Neural crest cell (in vitro differentiated cells): ENCODE measurements around the gene SLC25A39. TPM values are rescaled to one million over a fixed set of nuclear protein-coding genes. Genes with fewer than 3 reads are reported as not detected.

Source experiments
- DNase-seq: peaks from one replicate; pipeline ENCODE4 v3.0.0; 2021; ENCODE audit warnings: low read depth, mixed read lengths, low spot score
- H3K27ac Mint-ChIP-seq: one replicate; pipeline ENCODE4 v1.8.0; 2021; ENCODE audit warnings: mild to moderate bottlenecking, mixed read lengths; ENCODE audit not compliant: unreplicated experiment
- H3K27me3 Mint-ChIP-seq: 2 replicates; pipeline ENCODE4 v1.8.0; 2021; ENCODE audit warnings: low read depth, mild to moderate bottlenecking, mixed read lengths
- H3K36me3 Mint-ChIP-seq: 2 replicates; pipeline ENCODE4 v1.8.0; 2021; ENCODE audit warnings: low read depth, mild to moderate bottlenecking, mixed read lengths
- H3K4me1 Mint-ChIP-seq: 2 replicates; pipeline ENCODE4 v1.8.0; 2021; ENCODE audit warnings: mixed read lengths
- H3K4me3 Mint-ChIP-seq: one replicate; pipeline ENCODE4 v1.8.0; 2021; ENCODE audit warnings: mild to moderate bottlenecking, mixed read lengths
- H3K9me3 Mint-ChIP-seq: 2 replicates; pipeline ENCODE4 v1.8.0; 2021; ENCODE audit warnings: mixed read lengths
- total RNA-seq: library from RNA; stranded (reverse); gene quantifications from 2 replicates; pipeline ENCODE4 v1.2.1, GENCODE V29; 2021
- TF ChIP-seq, protein P1 (sequence below): fragments of 200-600 bp; sonication (generic); conservative IDR thresholded peaks from 2 replicates; pipeline ENCODE4 v1.5.0; 2021; ENCODE audit warnings: antibody characterized with exemption, mild to moderate bottlenecking

The SLC25A39 gene
- total RNA-seq, 1 donor from 2014 or later, result 114 TPM

DNA sequence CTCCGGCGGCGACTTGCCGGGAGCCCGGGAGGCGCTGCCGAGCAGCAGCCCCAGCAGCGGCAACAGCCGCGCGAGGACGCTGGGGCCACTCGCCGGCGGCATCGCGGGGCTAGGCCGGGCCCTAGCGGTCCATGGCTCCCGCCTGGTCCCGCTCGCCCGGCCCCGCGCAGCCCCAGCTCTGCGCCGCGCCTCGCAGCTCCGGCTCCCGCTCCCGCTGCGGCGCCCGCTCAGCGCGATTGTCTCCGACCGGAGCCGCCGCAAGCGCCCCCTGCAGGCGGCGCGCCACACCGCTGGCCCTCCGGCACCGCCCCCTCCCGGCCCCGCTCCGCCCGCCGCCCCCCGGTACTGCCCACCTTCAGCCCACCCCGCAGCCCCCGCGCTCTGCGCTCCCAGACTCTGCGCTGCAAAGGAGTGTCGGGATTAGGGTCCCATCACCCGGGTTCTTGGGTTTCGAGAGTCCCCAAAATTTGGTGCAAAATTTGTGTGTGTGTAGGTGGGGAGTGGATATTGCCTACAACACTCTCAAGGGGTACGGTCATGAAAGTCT is 39.1 kb upstream of the SLC25A39 start, which contains the start of gene FAM171A2:
FAM171A2 (minus strand) TSS at position 241 of the 547 bp plus-strand sequence; CDS start at position 102, 139 bp downstream.
- Mint-ChIP-seq H3K4me3 (peak within 1 kb of the TSS; percentile 95), H3K36me3 (no peaks in the 10 kb centered on the region), H3K27ac (peak within 1 kb of the TSS; percentile 87), H3K9me3 (no peaks in the 10 kb centered on the region), H3K27me3 (peaks cover 34% of the 10 kb centered on the region), H3K4me1 (peaks cover 18% of the 10 kb centered on the region)
- peak; percentile 78 for DNase-seq
- TF ChIP-seq, protein P1, sequence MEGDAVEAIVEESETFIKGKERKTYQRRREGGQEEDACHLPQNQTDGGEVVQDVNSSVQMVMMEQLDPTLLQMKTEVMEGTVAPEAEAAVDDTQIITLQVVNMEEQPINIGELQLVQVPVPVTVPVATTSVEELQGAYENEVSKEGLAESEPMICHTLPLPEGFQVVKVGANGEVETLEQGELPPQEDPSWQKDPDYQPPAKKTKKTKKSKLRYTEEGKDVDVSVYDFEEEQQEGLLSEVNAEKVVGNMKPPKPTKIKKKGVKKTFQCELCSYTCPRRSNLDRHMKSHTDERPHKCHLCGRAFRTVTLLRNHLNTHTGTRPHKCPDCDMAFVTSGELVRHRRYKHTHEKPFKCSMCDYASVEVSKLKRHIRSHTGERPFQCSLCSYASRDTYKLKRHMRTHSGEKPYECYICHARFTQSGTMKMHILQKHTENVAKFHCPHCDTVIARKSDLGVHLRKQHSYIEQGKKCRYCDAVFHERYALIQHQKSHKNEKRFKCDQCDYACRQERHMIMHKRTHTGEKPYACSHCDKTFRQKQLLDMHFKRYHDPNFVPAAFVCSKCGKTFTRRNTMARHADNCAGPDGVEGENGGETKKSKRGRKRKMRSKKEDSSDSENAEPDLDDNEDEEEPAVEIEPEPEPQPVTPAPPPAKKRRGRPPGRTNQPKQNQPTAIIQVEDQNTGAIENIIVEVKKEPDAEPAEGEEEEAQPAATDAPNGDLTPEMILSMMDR, result peak; percentile 87

DNA sequence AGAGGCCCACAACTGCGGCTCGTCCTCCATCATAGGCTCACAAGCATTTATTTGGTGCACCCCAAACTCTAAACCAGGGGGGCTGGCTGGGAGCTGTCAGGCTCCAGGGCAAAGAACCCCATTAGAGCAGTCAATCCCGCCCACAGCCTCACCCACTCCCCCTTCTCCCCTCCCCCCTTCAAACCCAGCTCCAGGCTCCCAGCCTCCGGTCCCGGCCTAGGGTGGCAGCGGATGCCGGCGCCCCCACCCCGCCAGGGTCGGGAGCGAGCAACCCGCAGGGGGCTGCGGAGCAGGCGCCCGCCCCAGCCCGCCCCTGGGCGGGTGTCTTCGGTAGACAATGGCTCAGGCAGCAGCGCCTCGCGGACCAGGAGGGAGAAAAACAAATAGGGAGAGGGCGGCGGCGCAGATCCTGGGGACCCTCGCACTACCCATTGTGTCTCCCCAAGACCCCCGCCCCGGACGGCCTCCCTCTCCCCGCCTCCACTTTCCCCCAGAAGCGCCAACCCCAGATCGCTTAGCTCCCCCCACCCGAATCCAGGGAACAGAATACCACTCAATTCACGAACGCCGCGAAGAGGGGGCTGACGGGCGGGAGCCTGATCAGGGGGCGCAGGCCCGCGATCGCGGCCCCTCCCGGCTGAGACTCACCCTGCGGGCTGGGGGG is 38.5 kb upstream of the SLC25A39 start:
- H3K4me1 Mint-ChIP-seq, result peaks cover 18% of the 10 kb centered on the region
- no peak for DNase-seq
- H3K27ac Mint-ChIP-seq, result peak overlapping the region; percentile 87
- H3K9me3 Mint-ChIP-seq, result no peaks in the 10 kb centered on the region
- peaks cover 32% of the 10 kb centered on the region for H3K27me3 Mint-ChIP-seq
- TF ChIP-seq, protein P1, result no peak
- no peaks in the 10 kb centered on the region for H3K36me3 Mint-ChIP-seq
- H3K4me3 Mint-ChIP-seq, result peak overlapping the region; percentile 89

DNA sequence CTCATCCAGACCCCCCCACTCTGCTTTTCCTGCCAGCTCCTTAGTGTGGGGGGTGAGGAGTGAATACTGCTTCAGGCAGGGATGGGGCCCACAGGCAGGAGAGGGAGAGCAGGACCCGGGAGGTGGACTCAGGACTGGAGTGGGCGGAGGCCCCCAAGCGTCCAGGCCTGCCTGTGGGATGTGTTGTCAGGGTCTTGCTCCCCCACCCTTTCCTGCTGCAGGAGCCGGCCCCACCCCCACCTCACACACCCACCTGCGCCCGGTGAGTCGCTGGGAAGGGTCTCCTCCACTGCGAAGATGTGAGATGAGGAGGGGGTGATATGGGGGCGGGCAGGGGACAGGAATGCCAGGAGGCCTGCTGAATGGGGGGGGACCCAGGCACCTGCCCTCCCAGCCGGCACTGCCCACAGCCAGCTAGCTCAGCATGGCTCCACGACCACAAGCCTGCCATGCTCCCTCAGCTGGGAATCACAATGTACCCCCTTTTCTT is 37.9 kb upstream of the SLC25A39 start:
- H3K4me1 Mint-ChIP-seq, result peaks cover 18% of the 10 kb centered on the region
- no peak for DNase-seq
- no peaks in the 10 kb centered on the region for H3K36me3 Mint-ChIP-seq
- peak overlapping the region; percentile 85 for H3K4me3 Mint-ChIP-seq
- TF ChIP-seq, protein P1, result no peak
- H3K27ac Mint-ChIP-seq, result no peak overlapping the region
- no peaks in the 10 kb centered on the region for H3K9me3 Mint-ChIP-seq
- H3K27me3 Mint-ChIP-seq, result peaks cover 29% of the 10 kb centered on the region

DNA sequence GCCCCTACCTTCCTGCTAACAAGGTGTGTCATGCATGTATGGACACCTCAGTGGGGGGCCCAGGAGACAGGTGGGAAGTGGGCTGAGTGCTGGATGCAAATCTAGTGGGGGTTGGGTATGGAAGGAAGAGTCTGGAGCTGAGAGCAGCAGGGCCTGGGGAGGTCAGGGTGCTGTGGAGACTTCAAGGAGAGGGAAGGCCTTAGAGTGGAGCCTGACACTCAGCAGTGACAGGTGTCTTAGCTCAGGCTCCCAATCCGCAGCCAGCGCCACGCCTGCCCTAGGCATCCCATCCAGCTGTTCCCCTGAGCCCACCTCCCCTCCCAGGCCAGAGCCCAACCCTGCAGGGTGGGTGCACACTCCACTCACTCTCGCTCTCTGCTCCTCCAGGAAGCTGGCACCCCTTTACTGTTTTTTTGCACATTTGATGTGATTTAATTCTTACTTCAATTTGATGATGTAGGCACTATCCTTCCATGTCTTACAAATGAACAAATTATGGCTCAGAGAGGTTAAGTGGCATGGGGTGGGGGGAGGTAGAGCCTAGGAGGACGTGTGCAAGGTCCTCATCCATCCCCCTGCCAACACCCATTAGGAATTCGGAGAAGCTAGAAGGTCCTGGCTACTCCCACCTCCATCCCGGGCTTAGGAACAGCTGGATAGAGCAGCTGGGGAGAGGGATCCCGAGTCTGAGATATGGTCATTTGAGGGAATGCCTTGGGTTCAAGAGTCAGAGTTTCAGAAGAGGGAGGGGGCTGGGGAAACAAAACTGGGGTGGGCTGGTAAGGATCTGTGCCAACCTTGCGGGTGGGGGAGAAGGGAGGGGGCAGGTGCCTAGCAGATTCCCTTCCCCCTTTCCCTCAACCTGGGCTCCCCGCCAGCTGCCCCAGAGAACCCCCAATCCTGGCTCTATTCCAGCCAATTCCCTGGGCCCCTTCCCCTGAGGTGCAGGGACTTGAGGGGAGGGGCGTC is 37.0 kb upstream of the SLC25A39 start:
- Mint-ChIP-seq H3K9me3 (no peaks in the 10 kb centered on the region), H3K36me3 (no peaks in the 10 kb centered on the region), H3K4me1 (peaks cover 18% of the 10 kb centered on the region), H3K27me3 (peaks cover 21% of the 10 kb centered on the region), H3K4me3 (peak overlapping the region; percentile 78), H3K27ac (peak overlapping the region; percentile 43)
- DNase-seq, result no peak
- TF ChIP-seq, protein P1, result no peak

DNA sequence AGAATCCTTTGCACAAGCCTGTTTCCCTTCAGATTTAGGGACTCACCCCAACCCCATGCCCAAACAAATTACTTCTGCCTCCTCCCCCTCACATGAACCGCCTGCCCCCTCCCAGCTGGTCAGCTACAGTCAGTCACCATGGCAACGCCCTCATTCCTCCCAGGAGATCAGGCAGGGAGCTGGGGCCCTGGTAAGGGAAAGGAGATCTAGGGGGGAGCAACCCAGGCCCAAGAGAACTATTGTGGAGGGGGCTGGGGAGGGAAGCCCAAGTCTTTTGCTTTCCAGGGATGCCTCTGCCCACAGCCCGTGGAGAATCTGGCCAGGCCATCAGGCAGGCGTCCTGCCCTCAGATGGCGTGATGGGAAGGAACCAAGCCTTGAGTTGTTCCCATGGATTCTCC is 36.2 kb upstream of the SLC25A39 start:
- peak overlapping the region; percentile 78 for H3K4me3 Mint-ChIP-seq
- TF ChIP-seq, protein P1, result no peak
- peak overlapping the region; percentile 43 for H3K27ac Mint-ChIP-seq
- peaks cover 13% of the 10 kb centered on the region for H3K27me3 Mint-ChIP-seq
- DNase-seq, result no peak
- H3K9me3 Mint-ChIP-seq, result no peaks in the 10 kb centered on the region
- peaks cover 18% of the 10 kb centered on the region for H3K4me1 Mint-ChIP-seq
- H3K36me3 Mint-ChIP-seq, result no peaks in the 10 kb centered on the region
